ENCODE results near the gene CRHBP.
"Not testable (repeated sequence)": the region's sequence is repeated elsewhere in the genome, so short reads cannot be mapped to it uniquely, and the experiment has no call there.

CRHBP gene

DNA sequence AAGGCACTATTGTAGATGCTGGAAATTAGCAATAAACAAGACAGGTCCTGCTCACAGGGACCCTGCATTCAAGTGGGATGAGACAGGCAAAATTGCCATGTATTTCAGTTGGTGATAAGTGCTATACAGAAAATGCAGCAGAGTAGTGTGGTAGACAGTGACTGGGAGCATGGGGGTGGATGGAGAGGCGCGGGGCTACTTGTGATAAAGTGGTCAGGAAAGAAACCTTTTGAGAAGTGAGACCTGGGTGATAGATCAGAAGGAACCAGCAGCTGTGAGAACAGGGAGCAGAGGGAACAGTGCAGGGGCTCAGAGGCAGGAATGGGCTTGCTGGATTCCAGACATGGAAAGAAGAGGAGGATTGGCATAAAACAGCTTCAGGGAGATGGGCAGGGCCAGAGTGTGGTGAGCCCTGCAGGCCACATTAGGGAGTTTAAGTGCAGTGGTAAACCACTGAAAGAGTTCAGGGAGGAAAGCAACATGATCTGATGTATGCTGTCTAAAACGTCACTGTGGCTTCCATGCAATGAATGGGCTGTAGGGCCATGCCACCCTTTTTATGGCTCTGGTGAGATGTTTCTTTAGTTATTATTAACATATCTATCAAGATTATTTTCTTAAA, 7.3 kb downstream of the CRHBP start:
- DNase-seq, result no peak

- no peak for DNase-seq
Measured at GRCh38 chr5:76964060-76964459, 11.2 kb downstream of the CRHBP start.

DNA sequence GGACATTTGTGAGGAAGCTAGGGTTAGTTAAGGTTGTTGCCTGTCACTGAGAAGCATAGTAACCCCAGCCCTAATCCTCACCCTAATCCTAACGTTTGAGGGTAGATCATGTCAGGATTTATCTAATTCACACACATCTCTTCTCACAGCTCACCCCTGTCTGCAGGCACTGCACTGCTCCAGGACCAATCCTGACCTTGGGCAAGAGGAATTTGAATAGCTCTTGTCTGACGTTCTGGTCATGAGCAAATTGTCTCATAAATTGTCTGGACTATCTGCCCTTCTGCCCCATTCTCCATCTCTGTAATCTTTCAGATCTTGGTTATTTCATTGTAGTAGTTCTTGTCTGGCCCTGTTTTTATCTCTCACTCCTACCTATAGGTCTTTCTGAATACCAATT, 18.7 kb downstream of the CRHBP start:
- DNase-seq, result no peak

DNA sequence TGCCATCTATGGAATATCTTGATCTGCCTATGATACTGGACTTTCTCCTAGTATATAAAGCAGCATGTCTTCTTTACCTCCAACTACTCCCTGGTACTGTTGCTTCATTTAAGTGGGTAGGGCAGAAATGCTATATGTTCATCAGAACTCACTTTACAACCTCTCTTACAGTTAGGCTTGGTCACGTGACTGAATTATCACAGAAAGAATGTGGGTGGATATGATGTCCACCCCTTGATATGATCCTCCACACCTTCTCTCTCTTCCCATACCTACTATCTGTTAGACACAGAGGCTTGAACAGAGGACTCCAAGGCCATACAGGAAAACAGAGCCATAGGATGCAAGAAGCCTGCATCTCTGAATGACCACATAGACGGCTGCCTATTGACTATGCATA, 19.8 kb downstream of the CRHBP start:
- no peak for DNase-seq

DNA sequence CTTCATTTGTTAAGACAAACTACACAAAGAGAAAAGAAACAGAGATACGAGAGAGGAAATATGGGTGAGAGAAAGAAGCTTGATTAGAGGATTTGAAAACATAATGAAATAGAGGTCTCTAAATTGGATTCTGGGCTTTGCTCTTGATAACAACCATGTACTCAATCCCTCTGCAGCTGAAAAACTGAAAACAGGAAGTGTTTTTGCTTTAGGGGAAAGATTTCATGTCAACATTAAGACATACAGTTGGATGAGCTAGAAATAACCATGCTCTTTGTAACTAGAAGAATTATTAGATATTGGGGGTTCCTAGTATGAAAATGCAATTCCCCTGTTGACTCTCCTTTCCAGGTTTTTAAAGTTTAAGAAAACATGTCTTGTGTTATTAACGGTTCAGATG, 21.9 kb downstream of the CRHBP start:
- no peak for DNase-seq

- no peak for DNase-seq
Measured at GRCh38 chr5:76978869-76979268, 26.0 kb downstream of the CRHBP start.

GRCh38 chr5:76980518-76981144, 27.8 kb downstream of the CRHBP start:
- no peak for DNase-seq

- no peak for DNase-seq
Measured at GRCh38 chr5:76982450-76982849, 29.6 kb downstream of the CRHBP start.

GRCh38 chr5:76983468-76983867, 30.6 kb downstream of the CRHBP start:
- DNase-seq, result no peak

GRCh38 chr5:76986825-76987526, 34.1 kb downstream of the CRHBP start:
- DNase-seq, result no peak

- no peak for DNase-seq
Measured at GRCh38 chr5:76990899-76991459, 38.1 kb downstream of the CRHBP start.

GRCh38 chr5:76993436-76993835, 40.6 kb downstream of the CRHBP start:
- DNase-seq, result not testable (repeated sequence)

GRCh38 chr5:76994337-76994736, 41.5 kb downstream of the CRHBP start:
- DNase-seq, result no peak

- DNase-seq, result not testable (repeated sequence)
Measured at GRCh38 chr5:76998251-76998650, 45.4 kb downstream of the CRHBP start.

DNA sequence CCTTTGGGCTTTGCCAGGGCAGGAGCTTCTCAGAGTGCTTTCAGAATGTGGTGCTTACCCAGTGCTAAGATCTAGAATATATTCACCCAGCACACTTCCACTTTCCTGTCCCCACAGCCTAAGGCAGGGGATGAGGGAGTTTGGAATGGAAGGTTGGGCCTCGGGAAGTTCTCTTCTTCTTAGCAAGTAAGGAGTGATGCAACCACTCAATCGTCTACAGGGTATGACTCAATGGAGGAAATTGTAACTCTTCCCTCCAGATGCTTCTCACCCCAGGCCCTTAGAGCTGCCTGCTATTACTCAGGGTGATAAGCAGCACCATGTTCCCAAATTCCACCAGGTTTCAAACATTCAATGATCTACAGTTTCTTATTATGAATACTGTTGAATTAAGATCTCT, 46.6 kb downstream of the CRHBP start:
- DNase-seq, result peak; percentile 84

DNA sequence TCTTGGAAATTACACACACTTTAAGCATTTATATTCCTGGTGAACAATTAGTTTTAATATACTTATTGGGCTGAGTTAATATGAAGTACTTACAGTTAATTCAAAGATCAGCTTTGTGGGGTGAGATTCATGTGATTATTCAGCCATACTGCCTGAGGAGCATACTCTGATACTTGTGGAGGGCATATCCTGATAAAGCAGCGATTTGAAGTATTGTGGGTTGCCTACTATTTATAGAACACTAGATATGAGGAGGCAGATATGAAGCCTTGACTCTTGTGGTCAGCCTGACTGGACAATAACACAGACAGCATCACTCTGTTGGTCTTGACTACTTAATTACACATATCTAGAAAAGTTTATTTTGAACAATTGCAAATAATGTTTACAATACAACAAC, 50.4 kb downstream of the CRHBP start:
- no peak for DNase-seq

DNA sequence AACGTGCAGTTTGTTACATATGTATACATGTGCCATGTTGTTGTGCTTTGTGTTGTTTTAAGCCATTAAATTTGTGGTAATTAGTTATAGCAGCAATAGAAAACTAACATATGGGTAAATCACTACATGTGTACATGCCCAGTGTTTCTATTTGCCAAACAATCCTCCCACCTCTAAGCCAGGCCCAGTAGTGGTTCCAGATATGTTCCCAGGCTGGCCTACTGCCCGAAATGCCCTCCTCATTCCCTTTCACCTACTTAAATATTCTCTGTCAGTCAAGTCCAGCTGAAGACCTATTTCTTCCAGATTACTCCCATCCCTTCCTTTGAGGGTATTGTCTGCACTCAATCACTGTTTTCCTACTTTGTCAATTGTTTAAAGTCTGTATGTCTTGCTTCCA, 53.3 kb downstream of the CRHBP start:
- no peak for DNase-seq

GRCh38 chr5:77008413-77008812, 55.6 kb downstream of the CRHBP start:
- no peak for DNase-seq

GRCh38 chr5:77010243-77010642, 57.4 kb downstream of the CRHBP start:
- no peak for DNase-seq

DNA sequence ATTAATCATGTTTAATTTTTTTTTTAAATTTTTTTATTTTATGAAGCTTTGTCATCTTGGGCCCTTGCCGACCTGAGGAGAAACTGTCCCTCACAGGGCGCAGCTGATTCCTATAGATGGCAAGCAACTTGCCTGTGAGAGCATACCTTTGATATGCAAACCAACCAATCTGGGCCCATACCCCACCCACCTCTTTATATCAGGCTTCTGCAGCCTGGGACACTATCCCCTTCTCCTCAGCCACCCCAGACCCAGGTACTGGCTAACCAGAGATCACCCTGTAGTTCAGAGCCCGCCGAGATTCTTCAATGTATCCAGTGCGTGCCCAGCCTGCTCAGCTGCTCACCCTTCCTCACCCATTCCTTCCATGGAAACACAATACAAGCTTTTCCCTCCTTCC, 58.7 kb downstream of the CRHBP start:
- DNase-seq, result no peak

DNA sequence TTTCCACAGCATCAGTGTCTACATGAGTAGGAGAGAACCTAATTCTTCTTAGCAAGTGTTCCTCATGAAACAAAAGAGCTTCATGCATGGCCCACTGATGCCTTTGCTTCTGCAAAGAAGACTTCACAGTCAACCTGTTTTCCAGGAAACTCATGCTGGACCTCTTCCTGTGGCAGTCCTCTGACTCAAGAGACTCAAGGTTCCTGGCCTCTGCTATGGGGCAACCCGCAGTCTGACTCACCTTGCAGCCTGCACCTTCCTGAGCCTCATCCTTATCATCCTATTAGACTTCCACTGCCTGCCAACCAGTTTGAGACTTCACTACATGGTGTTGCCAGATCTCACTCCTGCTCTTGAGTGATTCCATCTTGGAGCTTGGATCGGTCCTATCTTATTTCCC, 59.8 kb downstream of the CRHBP start:
- no peak for DNase-seq

DNA sequence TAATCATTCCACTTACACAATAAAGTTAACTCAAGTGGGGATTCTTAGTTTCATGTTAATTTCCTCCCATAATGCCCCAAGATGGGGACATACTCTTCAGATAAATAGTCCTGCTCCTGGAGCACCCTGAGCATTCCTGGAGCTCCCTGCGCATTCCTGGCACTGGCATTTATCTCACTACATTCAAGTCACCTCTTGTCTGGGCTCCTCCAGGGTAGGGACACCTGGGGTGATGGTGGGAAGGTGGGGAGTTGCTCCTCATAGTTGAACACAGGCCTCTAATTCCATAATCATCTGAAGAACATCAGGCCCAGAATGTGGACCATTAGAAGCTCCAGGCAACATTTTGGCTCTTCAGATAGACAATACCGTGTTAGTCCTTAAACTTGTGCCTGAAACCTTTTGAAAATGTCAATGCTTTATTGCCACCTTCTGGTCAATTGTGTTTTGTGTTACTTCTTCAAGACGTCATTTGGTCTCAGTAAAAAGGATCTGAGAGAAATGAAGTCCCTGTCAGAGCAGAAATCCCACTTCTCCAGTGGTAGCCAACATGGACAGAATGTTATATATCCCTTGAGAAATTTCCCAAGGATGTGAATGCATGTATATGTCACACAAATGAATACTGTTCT, 63.2 kb downstream of the CRHBP start:
- peak; percentile 54 for DNase-seq

DNA sequence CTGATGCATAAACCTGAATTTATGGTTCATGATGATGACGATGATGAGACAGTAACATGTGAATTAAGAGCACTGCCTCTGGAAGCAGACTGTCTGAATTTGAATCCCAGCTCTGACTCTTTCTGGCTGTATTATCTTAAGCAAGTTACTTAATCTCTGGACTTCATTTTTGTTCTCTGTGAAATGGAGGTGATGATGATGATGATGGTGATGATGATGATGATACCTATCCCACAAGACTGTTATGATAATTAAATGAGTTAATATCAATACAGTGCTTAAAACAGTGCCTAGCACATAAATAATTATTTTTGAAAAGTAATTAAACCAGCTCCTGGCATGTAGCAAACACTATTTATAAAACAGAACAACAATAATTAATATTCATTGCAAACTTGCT, 64.1 kb downstream of the CRHBP start:
- DNase-seq, result no peak

DNA sequence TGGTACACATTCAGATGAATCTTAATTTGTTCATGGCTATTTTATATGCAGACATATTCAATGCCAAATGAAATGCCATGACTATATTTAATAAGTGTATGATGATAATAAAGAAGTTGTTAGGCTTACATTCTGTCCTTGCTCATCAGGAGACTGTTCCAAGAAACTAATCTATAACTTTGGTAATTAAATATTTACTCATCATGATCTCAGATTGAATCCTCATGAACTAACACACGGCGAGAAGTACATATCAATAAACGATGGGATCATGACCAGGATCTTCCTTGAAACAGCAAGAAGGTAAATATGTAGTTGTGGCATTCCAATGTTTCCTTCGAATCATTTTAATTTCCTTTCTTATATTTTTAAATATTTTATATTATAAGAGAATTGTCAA, 64.8 kb downstream of the CRHBP start:
- no peak for DNase-seq

Data from HCEC 1CT (cell line).